ENCODE results near the gene SASH1.
"Not testable (repeated sequence)": the region's sequence is repeated elsewhere in the genome, so short reads cannot be mapped to it uniquely, and the experiment has no call there.

Gene SASH1

GRCh38 chr6:148365041-148365440 is 22.4 kb downstream of the SASH1 start:
- no peak for DNase-seq (ENCODE audit: low read depth, low spot score)

- DNase-seq (ENCODE audit: low read depth, low spot score): no peak
These were observed 24.9 kb downstream of the SASH1 start for GRCh38 chr6:148367411-148368024.

DNA sequence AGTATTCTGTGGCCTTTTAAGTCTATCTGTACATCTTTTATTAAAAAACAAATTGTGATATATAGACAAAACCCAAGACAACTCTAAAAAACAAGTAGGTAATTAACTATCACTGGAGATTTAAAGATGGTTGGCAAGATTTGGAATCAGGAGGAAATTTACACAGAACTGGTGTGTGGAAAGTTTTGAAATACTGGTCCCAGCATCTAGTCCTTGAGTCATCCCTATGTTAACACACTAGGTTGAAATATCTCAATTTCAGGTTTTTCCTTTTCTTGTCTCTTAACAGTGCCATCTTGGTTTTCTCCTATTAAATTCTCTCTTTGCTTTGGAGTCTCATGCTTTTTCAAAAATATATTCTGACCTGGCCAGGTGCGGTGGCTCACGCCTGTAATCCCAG is 27.5 kb downstream of the SASH1 start:
- no peak for DNase-seq (ENCODE audit: low read depth, low spot score)

DNA sequence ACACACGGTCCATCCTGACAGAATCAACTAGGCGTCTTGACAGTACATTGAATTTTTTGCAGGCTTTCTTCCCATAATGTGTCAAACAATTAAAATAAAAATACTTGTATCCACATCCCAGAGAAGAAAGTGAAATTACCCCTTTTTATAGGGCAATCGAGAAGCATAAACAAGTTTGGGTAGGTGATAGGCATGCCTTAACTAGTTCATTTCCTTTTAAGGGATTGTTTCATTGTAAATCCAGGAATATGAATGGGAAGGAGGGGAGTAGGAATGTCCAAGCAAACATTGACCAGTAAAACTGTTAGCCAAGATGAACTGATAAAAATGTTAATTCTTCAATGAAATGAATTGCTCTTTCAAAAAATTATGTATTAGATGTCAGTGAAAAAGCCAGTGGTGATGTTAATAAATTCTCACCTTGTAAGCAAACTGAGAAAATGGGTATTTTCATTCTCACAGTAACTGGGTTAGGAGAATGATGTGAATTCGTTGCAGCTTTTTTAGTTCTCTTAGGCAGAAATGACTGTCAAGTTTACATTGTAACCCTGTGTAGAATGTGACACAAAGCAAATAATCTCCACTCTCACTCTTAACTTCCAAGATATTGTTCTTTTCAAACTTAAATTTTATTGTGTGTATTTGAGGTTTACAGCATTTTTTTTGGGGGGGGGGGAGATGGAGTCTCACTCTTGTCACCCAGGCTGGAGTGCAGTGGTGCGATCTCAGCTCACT is 31.6 kb downstream of the SASH1 start:
- no peak for DNase-seq (ENCODE audit: low read depth, low spot score)

- DNase-seq (ENCODE audit: low read depth, low spot score): no peak
These were observed 32.8 kb downstream of the SASH1 start for GRCh38 chr6:148375401-148375800.

DNA sequence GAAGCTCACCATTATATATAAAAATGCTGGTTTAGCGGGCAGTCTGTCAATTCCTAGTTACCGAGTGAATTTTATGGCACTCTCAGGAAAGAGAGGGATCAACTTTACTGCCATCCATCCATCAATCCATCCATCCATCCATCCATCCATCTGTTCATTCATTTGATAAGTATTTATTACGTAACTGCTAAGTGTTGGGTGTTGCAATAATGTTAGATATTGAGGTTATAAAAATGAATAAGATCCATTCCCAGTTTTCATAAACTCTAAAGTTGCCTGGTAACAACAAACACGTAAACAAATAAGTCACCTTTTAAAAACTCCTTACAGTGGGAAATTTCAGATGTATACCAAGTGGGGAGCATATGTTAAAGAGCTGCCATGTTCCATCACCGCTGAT is 36.8 kb downstream of the SASH1 start:
- DNase-seq (ENCODE audit: low read depth, low spot score): no peak

DNA sequence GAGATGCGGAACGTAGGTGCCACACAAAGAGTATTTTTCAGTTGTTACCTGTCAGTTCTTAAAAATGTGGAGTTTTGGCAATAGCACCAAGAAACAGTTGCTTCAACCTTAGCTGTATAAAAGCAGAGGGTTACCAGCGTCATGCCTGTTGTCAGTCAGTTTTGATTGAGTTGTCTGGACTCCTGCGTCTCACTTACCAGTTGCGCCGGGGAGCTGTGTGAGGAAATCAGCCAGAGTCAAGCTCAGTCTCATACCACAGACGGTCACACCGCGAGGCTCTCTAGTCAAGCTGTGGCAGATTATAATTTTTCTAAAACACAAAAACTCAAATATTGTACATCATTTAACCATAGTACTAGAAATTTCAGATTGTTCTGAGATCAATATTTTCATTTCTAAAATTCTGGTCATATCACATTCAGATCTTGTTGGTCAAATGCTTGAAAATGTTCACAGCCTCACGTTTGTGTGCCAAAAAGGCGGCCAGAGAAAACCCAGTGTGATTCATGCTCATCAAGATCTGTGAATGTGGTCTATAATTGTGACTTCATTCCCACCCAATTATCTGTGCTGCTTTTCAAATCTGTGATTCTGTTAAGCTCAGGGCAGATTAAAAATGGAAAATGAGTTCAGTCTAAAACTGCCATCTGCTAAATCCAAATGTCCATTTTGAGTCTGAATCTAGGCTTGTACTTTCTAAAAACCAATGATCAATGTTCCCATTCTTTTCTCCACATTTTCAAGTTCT is 37.5 kb downstream of the SASH1 start:
- no peak for DNase-seq (ENCODE audit: low read depth, low spot score)

GRCh38 chr6:148382051-148382450 is 39.4 kb downstream of the SASH1 start:
- DNase-seq (ENCODE audit: low read depth, low spot score): not testable (repeated sequence)

GRCh38 chr6:148382861-148383260 is 40.2 kb downstream of the SASH1 start:
- DNase-seq (ENCODE audit: low read depth, low spot score): no peak

DNA sequence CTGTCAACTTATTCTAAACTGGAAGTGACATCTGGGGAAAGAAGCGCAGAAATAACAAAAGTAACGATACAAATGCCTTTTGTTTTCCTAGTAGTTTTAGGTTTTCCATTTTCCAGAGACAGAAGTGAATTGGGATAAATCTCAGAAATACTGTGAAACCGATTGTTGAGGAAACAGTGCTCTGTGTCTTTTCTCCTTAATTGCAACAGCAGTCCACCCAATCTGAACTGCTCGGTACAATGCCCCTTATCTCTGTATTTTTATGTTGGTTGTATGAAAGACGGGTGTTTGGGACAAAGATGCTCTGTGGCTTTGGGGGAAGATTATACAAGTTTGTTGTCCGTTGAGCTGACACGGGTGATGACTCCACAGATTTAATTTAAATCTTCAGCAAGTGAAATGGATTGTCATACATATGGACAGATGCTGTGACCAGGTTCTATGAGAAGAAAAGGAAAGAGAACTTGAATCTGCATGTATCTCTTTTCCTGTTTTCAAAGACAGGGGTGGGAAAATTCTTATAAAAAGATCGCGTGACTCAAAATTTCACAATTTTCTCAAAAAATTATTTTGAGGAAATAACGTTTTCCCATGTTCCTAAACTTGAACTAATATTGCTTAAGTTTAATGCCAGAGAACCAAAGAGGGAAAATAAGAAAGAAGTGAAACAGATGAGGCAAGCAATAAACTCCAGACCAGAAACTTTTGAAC is 41.2 kb downstream of the SASH1 start:
- DNase-seq (ENCODE audit: low read depth, low spot score): no peak

DNA sequence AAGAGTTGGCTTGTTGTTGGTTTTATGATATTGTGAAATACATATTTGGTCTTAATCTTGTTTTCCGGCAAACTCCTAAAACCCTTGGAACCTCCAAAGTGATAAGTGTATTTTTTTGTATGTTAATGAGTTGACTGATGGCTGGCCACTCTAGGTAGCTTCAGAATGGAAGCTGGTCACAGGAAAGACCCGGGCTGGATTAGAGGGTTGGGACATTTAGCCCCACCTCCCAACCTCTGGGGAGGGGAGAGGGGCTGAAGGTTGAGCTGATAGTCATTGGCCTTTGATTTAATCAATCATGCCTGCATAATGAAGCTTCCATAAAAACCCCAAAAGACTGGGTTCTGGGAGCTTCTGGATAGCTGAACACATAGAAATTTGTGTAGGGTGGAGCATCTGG is 42.7 kb downstream of the SASH1 start:
- no peak for DNase-seq (ENCODE audit: low read depth, low spot score)

DNA sequence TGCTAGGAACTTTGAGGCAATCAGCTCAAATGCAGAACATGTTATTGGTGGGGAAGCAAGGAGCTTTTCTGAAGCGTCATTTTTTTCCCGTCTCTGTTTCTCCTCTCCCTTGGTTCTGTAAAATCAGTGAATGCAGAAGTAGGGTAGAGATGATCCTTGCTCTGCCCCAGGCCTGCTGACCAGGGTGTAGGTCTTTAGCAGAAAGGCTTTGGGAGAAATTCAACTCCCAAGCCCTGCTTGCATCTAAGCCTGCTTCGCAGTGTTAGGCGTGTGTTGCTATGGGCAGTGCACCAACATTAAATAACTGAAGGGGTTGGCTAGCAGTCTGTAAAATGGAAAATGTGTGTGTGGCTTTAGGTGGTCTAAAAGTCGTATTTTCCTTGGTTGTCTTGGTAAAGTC is 45.9 kb downstream of the SASH1 start:
- no peak for DNase-seq (ENCODE audit: low read depth, low spot score)

DNA sequence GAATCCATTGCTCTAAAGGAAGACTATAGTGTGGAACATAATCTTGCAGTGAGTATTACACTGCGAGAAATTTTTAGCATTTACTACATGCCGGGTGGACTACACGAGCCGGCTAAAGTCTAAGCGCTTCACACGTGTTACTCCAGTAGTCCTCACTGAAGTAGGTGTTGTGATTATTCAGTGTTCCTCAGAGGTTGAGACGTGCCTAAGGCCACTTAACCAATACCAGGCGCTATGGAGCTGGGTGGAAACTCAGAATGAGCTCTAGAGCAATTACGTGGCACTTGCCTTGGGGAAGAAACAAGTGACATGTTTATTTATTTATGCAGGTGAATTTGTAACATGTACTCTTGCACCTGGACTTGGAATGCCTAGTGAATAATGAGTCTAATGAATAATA is 46.4 kb downstream of the SASH1 start:
- DNase-seq (ENCODE audit: low read depth, low spot score): no peak

GRCh38 chr6:148389917-148390316 is 47.3 kb downstream of the SASH1 start:
- no peak for DNase-seq (ENCODE audit: low read depth, low spot score)

DNA sequence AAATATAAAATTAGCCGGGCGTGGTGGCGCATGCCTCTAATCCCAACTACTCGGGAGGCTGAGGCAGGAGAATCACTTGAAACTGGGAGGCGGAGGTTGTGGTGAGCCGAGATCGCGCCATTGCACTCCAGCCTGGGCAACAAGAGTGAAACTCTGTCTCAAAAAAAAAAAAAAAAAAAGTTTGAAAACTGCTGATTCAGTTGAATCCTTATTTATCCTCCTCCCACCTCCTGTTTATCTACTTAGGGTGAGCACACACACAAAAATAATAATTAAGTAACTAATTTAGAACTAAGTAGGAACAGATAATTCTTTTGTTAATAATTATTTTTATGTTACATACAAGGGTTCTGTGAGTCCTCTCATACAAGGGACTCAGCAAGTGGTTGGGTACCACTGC is 49.5 kb downstream of the SASH1 start:
- not testable (repeated sequence) for DNase-seq (ENCODE audit: low read depth, low spot score)

DNA sequence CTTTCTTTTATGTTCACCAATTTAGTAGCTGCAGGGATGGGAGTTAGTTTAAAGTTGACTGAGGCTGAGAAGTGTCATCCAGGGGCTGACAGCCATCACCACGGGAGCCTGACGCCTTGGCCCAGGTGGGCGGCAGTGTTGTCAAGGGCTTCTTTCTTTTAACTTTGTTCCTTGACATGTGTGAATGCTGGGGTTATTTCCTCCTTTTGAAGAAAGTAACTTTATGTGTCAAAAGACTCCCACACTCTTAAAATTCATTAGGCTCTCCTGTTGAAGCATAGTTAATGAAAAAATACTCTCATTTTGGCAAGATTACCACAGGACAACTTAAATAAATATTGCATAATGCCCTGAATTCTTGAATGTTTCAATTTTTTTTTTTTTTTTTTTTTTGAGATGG is 50.0 kb downstream of the SASH1 start:
- DNase-seq (ENCODE audit: low read depth, low spot score): no peak

GRCh38 chr6:148395583-148396101 is 53.0 kb downstream of the SASH1 start:
- no peak for DNase-seq (ENCODE audit: low read depth, low spot score)

- no peak for DNase-seq (ENCODE audit: low read depth, low spot score)
These were observed 53.8 kb downstream of the SASH1 start for GRCh38 chr6:148396411-148396810.

DNA sequence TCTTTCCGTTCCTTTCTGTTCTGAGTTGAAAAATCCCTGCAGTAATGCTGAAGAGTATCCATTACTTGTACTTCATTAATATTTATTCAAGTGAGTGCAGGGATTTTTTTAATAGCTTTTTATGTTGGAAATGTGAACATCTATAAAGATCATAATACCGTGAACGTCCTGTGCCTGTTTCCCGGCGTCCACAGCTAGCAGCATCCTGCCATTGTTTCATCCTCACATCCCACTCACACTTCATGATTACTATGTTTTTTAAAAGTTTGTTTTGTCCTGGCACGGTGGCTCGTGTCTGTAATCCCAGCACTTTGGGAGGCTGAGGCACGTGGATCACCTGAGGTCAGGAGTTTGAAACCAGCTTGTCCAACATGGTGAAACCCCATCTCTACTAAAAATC is 54.3 kb downstream of the SASH1 start:
- no peak for DNase-seq (ENCODE audit: low read depth, low spot score)

GRCh38 chr6:148398244-148398643 is 55.6 kb downstream of the SASH1 start:
- DNase-seq (ENCODE audit: low read depth, low spot score): no peak

DNA sequence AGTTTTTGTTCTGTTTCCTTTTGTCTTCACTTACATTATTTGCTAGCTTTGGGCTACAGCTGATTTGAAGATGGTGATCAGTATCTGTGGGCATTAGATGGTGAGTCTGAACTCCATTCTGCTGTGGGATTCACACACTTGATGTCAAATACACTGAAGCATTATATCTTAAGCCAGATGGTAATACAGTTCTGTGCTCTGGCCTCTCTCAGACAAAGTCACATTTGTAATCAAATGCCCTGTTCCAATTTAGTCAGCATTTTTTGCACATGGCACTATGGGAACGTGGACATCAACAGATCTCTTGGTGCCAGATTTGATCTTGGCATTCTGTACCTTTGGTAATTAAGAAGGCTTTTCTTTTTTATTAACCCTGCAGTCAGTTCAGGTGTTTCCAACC is 56.0 kb downstream of the SASH1 start:
- DNase-seq (ENCODE audit: low read depth, low spot score): no peak

GRCh38 chr6:148401571-148401970 is 58.9 kb downstream of the SASH1 start:
- DNase-seq (ENCODE audit: low read depth, low spot score): no peak

All from iPS DF 19.7 (cell line).